SK-N-DZ (cell line): ENCODE measurements around the gene FAM81B.

Experiments used
- DNase-seq: peaks from one replicate; pipeline ENCODE4 v3.0.0-alpha.2; 2015; ENCODE audit warnings: low spot score

FAM81B gene

GRCh38 chr5:95398989-95399388 lies 7.8 kb downstream of the FAM81B start:
- no peak for DNase-seq

GRCh38 chr5:95401626-95402025 lies 10.5 kb downstream of the FAM81B start:
- DNase-seq = no peak

GRCh38 chr5:95403996-95404395 lies 12.8 kb downstream of the FAM81B start:
- no peak for DNase-seq

GRCh38 chr5:95406426-95407090 lies 15.4 kb downstream of the FAM81B start:
- no peak for DNase-seq

GRCh38 chr5:95410279-95410678 lies 19.1 kb downstream of the FAM81B start:
- no peak for DNase-seq

- no peak for DNase-seq
Observed at GRCh38 chr5:95411474-95411873, 20.3 kb downstream of the FAM81B start.

DNA sequence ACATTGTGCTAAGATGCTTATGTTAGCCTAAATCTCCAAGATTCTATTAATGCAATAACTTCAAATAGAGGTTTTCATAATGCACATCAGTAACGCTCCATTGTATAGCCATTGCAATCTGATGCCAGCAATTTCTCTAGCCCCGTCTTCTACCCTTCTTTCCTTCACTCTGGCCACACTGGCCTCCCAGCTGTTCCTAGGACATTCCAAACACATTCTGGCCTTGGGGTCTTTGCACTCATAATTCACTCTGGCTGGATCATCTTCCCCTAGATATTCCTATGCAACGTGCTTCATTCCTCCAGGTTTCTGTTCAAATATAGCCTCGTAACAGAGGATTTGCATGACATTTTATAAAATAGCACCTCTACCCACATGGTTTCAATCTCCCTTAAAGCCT lies 23.3 kb downstream of the FAM81B start:
- DNase-seq = no peak

DNA sequence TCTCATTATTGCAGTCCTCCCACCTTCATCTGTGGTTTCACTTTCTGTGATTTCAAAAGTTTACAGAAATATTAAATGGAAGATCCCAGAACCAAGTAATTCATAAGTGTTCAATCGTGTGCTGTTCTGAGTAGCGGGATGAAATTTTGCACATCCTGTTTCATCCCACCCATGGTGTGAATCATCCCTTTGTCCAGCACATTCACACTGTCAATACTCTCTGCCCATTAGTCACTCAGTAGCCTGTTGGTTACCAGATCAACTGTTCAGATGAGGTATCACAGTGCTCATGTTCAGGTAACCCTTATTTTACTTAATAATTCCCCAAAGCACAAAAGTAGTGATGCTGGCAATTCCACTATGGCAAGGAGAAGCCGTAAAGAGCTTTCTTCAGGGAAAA lies 26.8 kb downstream of the FAM81B start:
- no peak for DNase-seq

GRCh38 chr5:95422838-95423237 lies 31.7 kb downstream of the FAM81B start:
- DNase-seq = no peak

GRCh38 chr5:95424016-95424415 lies 32.9 kb downstream of the FAM81B start:
- no peak for DNase-seq

DNA sequence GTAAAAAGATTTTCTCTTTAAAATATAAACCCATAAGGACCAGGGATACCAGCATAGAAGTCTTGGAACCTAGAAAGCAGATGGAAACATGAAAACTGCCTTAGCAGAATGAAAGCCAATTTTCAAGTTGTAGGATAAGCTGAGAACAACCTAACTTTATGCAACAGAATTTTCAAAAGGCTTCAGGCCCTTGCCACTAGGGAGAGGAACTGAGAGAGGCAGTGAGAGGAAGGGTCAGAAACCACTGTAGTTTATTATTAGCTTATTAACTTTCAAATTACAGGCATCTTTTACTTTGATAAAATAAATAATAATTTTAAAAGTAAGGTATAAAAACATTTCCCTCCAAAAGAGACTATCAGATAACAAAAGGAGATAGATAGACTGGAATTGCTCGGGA lies 33.4 kb downstream of the FAM81B start:
- no peak for DNase-seq

DNA sequence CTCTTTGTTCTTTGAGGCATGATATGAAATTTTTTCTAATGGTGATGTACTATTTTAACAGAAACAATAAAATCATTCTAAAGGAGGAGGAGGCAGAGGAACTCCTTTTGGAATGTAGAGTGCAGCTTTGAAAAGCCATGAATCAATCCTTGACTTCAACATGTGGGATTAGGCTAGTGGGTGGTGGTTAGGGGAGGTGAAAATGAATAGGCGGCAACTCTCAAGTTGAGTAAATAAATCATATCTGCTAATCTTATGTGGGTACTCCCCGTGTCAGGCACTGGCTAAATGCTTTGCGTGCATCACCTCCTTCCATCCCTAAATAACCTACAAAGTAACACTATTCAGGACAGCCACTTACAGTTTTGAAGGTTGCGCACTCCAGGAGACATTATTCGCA lies 35.1 kb downstream of the FAM81B start:
- no peak for DNase-seq

DNA sequence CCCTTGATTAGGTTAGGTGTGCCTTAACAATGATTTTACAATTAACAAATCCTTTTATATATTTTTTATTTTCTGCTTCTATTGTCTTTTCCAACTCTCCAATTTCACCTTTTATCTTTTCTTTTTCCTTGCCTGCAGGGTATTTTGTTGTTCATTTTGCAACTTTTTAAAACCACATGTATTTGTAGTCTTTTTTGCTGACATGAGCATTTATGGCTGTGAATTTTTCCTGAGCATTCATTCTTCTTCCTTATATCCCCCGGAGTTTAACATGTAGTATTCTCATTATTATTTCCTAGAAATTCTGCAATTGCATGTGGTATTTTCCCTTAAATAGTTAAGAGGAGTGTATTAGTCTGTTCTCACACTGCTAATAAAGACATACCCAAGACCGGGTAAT lies 41.6 kb downstream of the FAM81B start:
- DNase-seq = no peak

DNA sequence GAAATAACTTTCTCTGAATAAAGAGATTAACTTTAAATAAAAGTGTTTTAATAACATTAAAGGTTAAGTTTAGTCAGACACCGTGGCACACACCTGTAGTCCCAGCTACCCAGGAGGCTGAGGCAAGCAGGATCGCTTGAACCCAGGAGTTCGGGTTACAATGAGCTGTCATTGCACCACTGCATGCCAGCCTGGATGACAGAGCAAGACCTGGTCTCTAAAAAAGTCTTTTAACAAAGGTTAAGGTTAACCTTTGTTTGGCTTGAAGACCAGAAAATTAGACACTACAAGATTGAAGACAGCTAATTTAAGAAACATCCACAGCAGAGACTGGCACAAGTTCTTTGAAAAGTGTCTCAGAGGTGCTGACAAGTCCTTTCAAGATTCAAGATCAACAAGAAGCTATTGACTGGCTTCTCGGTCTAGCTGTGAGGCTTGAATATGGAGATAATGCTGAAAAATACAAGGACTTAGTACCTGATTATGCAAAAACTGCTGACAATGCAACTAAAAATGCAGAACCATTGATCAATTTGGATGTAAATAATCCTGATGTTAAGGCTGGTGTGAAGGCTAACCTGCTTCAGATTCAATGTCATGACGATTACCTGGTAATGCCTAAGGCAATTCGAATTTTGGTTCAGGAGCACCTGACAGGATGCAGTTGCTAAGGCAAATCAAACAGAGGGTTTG lies 48.8 kb downstream of the FAM81B start:
- no peak for DNase-seq

GRCh38 chr5:95440825-95441224 lies 49.7 kb downstream of the FAM81B start:
- DNase-seq = no peak

- DNase-seq = no peak
Observed at GRCh38 chr5:95441636-95442035, 50.5 kb downstream of the FAM81B start.

GRCh38 chr5:95445442-95445841 lies 54.3 kb downstream of the FAM81B start:
- DNase-seq = no peak

- DNase-seq = no peak
Observed at GRCh38 chr5:95445995-95446394, 54.8 kb downstream of the FAM81B start.

DNA sequence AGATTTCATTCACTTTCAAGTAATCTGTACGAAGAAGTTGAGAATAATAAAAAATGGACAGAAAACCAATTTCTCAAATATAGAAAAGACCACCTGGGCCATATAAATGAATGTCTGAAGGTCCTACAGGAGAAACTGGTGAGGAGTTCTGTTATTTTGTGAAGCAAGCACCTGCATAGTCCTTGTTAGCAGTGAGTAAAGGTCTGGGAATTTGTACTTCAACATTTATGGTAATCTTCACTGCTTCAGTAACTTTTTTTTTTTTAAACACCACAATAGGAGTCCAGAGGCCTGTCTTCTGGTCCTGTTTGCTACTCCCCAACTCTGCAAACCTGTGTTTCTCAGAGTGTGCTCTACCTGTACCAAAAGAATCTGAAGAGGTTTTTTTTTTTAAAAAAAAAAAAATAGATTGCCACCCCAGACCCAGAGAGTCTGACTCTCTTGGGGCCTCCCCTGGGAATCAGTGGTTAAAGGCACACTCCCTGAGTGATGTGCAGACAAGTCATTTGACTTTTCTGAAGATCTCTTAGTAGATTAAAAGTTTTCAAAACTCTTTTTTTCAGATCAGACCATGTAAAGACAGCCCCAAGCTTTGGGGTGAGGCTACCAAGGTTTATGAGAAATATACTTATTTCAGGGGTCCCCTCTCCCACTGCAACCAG lies 55.5 kb downstream of the FAM81B start:
- DNase-seq = no peak

GRCh38 chr5:95447961-95448360 lies 56.8 kb downstream of the FAM81B start:
- no peak for DNase-seq

DNA sequence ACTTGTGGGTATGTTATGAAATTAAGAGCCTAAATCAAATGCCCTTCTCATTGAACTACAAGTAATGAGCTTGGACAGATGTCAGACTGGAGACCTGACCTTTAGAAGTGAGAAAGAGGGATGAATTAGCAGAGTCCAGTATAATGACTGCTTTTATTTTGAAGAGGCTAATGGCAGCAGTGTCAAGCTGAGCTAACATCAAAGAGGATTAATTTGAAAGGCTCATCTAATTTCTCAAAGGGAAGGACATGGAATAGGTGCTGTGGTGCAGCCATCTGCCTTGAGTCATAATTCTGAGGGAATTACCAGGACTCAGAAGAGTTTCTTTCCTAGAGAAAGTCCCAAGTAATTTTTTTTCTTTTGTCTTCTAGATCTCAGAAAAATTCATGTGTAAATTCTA lies 57.6 kb downstream of the FAM81B start:
- no peak for DNase-seq

- no peak for DNase-seq
Observed at GRCh38 chr5:95449460-95449859, 58.3 kb downstream of the FAM81B start.

GRCh38 chr5:95454536-95454935 lies 63.4 kb downstream of the FAM81B start:
- no peak for DNase-seq
